HCT116 (cell line): ENCODE measurements around the gene PTPN2. TPM values are rescaled to one million over a fixed set of nuclear protein-coding genes. Genes with fewer than 3 reads are reported as not detected.
"Not testable (repeated sequence)": the region's sequence is repeated elsewhere in the genome, so short reads cannot be mapped to it uniquely, and the experiment has no call there.

ENCODE experiments used
- ATAC-seq: fragments of 200-7000 bp; cut with Tn5 transposase; 2 replicates; pipeline ENCODE4 v1.9.1; 2020; ENCODE audit warnings: mild to moderate bottlenecking, moderate library complexity
- BruUV-seq: library from RNA; stranded (reverse); fragments of 400-500 nt; replicated peaks from 2 replicates; lab custom pipeline; 2021; lab: Mats Ljungman, UMichigan
- CTCF ChIA-PET: fragments of 300-600 bp; sonication (Branson Sonifier 250); formaldehyde crosslinking; loops from one replicate; lab custom pipeline; 2021; ENCODE audit warnings: antibody characterized with exemption; lab: Charles Lee
- POLR2A ChIA-PET: fragments of 300-600, 350-600 bp; sonication (Branson Sonifier 250); formaldehyde crosslinking; loops from one replicate; lab custom pipeline; 2021; ENCODE audit warnings: antibody characterized with exemption; lab: Charles Lee
- RAD21 ChIA-PET, 2 experiments: fragments of 300-600 bp; sonication (Branson Sonifier 250); formaldehyde crosslinking; loops; one replicate each; lab custom pipeline; 2023; ENCODE audit warnings: low total read pairs in 2 of 2; ENCODE audit not compliant: uncharacterized antibody in 2 of 2, unreplicated experiment in 2 of 2, low non-redundant PET in 1 of 2; lab: Charles Lee
- DNase-seq: peaks from one replicate; pipeline ENCODE4 v3.0.0-alpha.2; 2010; ENCODE audit warnings: low read depth, low spot score
- H2AFZ ChIP-seq: fragments of 200-600 bp; shearing (Covaris generic), sonication (generic); 2 replicates; pipeline ENCODE4 v1.6.1; 2017; ENCODE audit warnings: low read depth, mixed run types, mixed read lengths, antibody characterized with exemption, low read length; ENCODE audit not compliant: poor library complexity, severe bottlenecking
- H3K27ac ChIP-seq: 2 replicates; pipeline ENCODE4 v1.5.1; 2012; ENCODE audit warnings: low read depth, low read length
- H3K27me3 ChIP-seq: fragments of 200-600 bp; sonication (generic); 2 replicates; pipeline ENCODE4 v1.6.1; 2016; ENCODE audit warnings: mixed run types, low read length, mixed read lengths; ENCODE audit not compliant: insufficient read depth
- H3K36me3 ChIP-seq, 2 experiments: fragments of 200-500 bp in 1 of 2; fragments of 200-600 bp in 1 of 2; sonication (Bioruptor generic) in 1 of 2; sonication (generic) in 1 of 2; 2 replicates each; pipeline versions ENCODE4 v1.5.1 to v1.6.1; 2014 to 2016; ENCODE audit warnings: low read length in 2 of 2, inconsistent platforms in 1 of 2, mixed read lengths in 1 of 2, mixed run types in 1 of 2; ENCODE audit not compliant: insufficient read depth in 2 of 2, control insufficient read depth in 1 of 2
- H3K4me1 ChIP-seq, 2 experiments: fragments of 200-600 bp in 1 of 2; sonication (generic) in 1 of 2; 2 replicates each; pipeline versions ENCODE4 v1.5.1 to v1.6.1; 2012 to 2017; ENCODE audit warnings: low read length in 2 of 2, inconsistent platforms in 1 of 2, mild to moderate bottlenecking in 1 of 2, mixed read lengths in 1 of 2, mixed run types in 1 of 2, moderate library complexity in 1 of 2; ENCODE audit not compliant: insufficient read depth in 2 of 2, control insufficient read depth in 1 of 2
- H3K4me2 ChIP-seq: fragments of 200-600 bp; sonication (generic); 2 replicates; pipeline ENCODE4 v1.6.1; 2017; ENCODE audit warnings: mixed run types, low read length, mixed read lengths
- H3K4me3 ChIP-seq, 2 experiments: fragments of 200-600 bp in 1 of 2; sonication (generic) in 1 of 2; replicated peaks in 1 of 2; 2 replicates each; pipeline ENCODE4 v1.5.1; 2011 to 2016; ENCODE audit warnings: low read length in 2 of 2, control low read depth in 1 of 2, low read depth in 1 of 2, mild to moderate bottlenecking in 1 of 2, mixed read lengths in 1 of 2, mixed run types in 1 of 2
- H3K79me2 ChIP-seq: fragments of 200-600 bp; sonication (generic); 2 replicates; pipeline ENCODE4 v1.6.1; 2017; ENCODE audit warnings: mild to moderate bottlenecking, mixed run types, low read length, moderate library complexity, mixed read lengths; ENCODE audit not compliant: insufficient read depth
- H3K9ac ChIP-seq: fragments of 200-600 bp; sonication (generic); 2 replicates; pipeline ENCODE4 v1.6.1; 2016; ENCODE audit warnings: low read length, mixed read lengths
- H3K9me2 ChIP-seq: fragments of 200-600 bp; sonication (generic), shearing (Covaris generic); 2 replicates; pipeline ENCODE4 v1.6.1; 2017; ENCODE audit warnings: mixed run types, mild to moderate bottlenecking, moderate library complexity; ENCODE audit not compliant: insufficient read depth
- H3K9me3 ChIP-seq, 2 experiments: fragments of 200-500 bp in 1 of 2; fragments of 200-600 bp in 1 of 2; sonication (Bioruptor generic) in 1 of 2; sonication (generic) in 1 of 2; 2 replicates each; pipeline ENCODE4 v1.6.1; 2014 to 2017; ENCODE audit warnings: low read length in 2 of 2, mixed read lengths in 2 of 2, inconsistent platforms in 1 of 2, low read depth in 1 of 2, mild to moderate bottlenecking in 1 of 2, mixed run types in 1 of 2, moderate library complexity in 1 of 2; ENCODE audit not compliant: control insufficient read depth in 1 of 2, insufficient read depth in 1 of 2
- H4K20me1 ChIP-seq: fragments of 200-600 bp; sonication (generic), shearing (Covaris generic); 2 replicates; pipeline ENCODE4 v1.6.1; 2017; ENCODE audit warnings: mixed run types, mild to moderate bottlenecking, moderate library complexity; ENCODE audit not compliant: insufficient read depth
- CBX3 ChIP-seq: IDR thresholded peaks from 2 replicates; pipeline ENCODE4 v1.6.1; 2012; ENCODE audit warnings: low read depth
- EGR1 ChIP-seq: IDR thresholded peaks from 2 replicates; pipeline ENCODE4 v1.6.1; 2012; ENCODE audit warnings: low read depth
- JUND ChIP-seq: IDR thresholded peaks from 2 replicates; pipeline ENCODE4 v1.6.1; 2012
- SIN3A ChIP-seq: IDR thresholded peaks from 2 replicates; pipeline ENCODE4 v1.6.1; 2012; ENCODE audit warnings: low read depth
- YY1 ChIP-seq: IDR thresholded peaks from 2 replicates; pipeline ENCODE4 v1.6.1; 2011; ENCODE audit warnings: low read length, low read depth, moderate library complexity, mild to moderate bottlenecking; ENCODE audit not compliant: insufficient replicate concordance; ENCODE audit errors: extremely low read depth
- ZFX ChIP-seq: fragments of 450-650 bp; IDR thresholded peaks from 2 replicates; pipeline ENCODE4 v1.6.1; 2017
- intact Hi-C: fragments of 100-400 bp; cut with micrococcal nuclease; formaldehyde crosslinking; loops from 2 replicates; pipeline ENCODE4 v1.10.0; 2022
- total RNA-seq: library from RNA; stranded (reverse); gene quantifications from one replicate; pipeline ENCODE4 v1.2.1, GENCODE V29; 2021; ENCODE audit not compliant: unreplicated experiment
- TF ChIP-seq, protein P1 (sequence below): IDR thresholded peaks from 2 replicates; pipeline ENCODE4 v1.6.1; 2012

Gene PTPN2
- total RNA-seq, 1 experiment from 2014 or later, result 50.3 TPM

DNA sequence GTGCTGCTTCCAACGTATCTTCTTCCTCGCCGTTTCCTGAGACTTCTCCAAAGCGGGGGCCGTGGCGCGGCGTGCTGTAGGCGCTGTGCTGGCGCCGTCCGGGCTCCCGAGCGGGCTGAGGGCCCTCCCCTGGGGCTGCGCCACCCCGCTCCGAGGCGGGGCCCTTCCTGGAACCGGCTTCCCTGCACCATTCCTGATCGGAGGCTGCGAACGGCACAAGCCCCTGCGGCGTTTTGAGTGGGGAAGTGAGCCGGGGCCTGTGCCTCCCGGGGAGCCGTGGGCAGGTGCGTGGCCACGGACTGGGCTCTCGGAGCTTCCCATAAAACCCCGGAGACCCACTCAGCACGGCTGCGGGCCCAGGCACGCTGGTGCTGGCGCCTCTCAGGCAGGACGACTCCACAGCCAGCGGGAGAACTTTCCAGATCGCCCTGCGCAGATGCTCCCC, 106.5 kb downstream of the PTPN2 start:
- ChIA-PET RAD21 (no interaction called here), CTCF (interaction anchor here (0.6 kb wide), 1 partner anchor 808 kb away, joined by 3 read pairs; no protein-coding TSS in a partner anchor), POLR2A (no interaction called here)
- H3K27me3 ChIP-seq, result no peaks in the 10 kb centered on the region
- H4K20me1 ChIP-seq, result no peaks in the 10 kb centered on the region
- intact Hi-C loops, result no loop called here
- H3K4me1 ChIP-seq, result no peaks in the 10 kb centered on the region
- no peak for DNase-seq
- no TSS peak for BruUV-seq
- H3K4me2 ChIP-seq, result no peak overlapping the region
- no peak overlapping the region for H2AFZ ChIP-seq
- TF ChIP-seq JUND (no peak), SIN3A (no peak)
- TF ChIP-seq, protein P1, sequence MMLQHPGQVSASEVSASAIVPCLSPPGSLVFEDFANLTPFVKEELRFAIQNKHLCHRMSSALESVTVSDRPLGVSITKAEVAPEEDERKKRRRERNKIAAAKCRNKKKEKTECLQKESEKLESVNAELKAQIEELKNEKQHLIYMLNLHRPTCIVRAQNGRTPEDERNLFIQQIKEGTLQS, result no peak
- no peak overlapping the region for H3K27ac ChIP-seq
- no peaks in the 10 kb centered on the region for H3K36me3 ChIP-seq
- H3K4me3 ChIP-seq, result no peak overlapping the region
- no peaks in the 10 kb centered on the region for H3K9me3 ChIP-seq
- ATAC-seq, result no peak
- no peaks in the 10 kb centered on the region for H3K79me2 ChIP-seq
- H3K9me2 ChIP-seq, result no peaks in the 10 kb centered on the region
- H3K9ac ChIP-seq, result no peak overlapping the region

DNA sequence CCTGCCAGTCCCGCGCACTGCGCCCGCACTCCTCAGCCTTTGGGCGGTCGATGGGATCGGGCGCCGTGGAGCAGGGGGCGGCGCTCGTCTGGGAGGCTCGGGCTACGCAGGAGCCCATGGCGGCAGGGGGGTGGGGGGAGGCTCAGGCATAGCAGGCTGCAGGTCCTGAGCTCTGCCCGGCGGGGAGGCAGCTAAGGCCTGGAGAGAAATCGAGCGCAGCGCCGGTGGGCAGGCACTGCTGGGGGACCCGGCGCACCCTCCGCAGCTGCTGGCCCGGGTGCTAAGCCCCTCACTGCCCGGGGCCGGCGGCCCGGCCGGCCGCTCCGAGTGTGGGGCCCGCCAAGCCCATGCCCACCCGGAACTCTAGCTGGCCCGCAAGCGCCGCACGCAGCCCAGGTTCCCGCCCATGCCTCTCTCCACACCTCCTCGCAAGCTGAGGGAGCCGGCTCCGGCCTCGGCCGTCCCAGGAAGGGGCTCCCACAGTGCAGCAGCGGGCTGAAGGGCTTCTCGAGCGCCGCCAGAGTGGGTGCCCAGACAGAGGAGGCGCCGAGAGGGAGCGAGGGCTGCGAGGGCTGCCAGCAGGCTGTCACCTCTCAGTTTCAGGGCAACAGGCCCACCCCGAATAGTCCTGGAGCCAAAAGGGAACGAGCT, 107.1 kb downstream of the PTPN2 start:
- ChIA-PET POLR2A (no interaction called here), RAD21 (no interaction called here), CTCF (no interaction called here)
- no peaks in the 10 kb centered on the region for H3K4me1 ChIP-seq
- no peak overlapping the region for H2AFZ ChIP-seq
- H3K9me3 ChIP-seq, result no peaks in the 10 kb centered on the region
- BruUV-seq, result no TSS peak
- intact Hi-C loops, result no loop called here
- DNase-seq, result no peak
- no peak overlapping the region for H3K9ac ChIP-seq
- H3K79me2 ChIP-seq, result no peaks in the 10 kb centered on the region
- H3K27me3 ChIP-seq, result no peaks in the 10 kb centered on the region
- no peak overlapping the region for H3K4me2 ChIP-seq
- H3K4me3 ChIP-seq, result no peak overlapping the region
- H3K36me3 ChIP-seq, result no peaks in the 10 kb centered on the region
- H3K9me2 ChIP-seq, result no peaks in the 10 kb centered on the region
- H3K27ac ChIP-seq, result no peak overlapping the region
- H4K20me1 ChIP-seq, result no peaks in the 10 kb centered on the region
- ATAC-seq, result no peak
- TF ChIP-seq EGR1, result no peak
- no peak for TF ChIP-seq YY1
- TF ChIP-seq CBX3, result no peak
- TF ChIP-seq ZFX, result no peak
- no peak for TF ChIP-seq SIN3A

DNA sequence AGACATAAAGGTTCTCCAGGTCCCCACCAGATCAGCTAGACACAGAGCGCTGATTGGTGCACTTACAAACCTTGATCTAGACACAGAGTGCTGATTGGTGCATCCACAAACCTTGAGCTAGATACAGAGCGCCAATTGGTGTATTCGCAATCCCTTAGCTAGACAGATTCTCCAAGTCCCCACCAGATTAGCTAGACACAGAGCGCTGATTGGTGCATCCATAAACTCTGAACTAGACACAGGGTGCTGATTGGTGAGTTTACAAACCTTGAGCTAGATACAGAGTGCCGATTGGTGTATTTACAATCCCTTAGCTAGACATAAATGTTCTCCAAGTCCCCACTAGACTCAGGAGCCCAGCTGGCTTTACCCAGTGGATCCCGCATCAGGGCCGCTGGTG, 107.6 kb downstream of the PTPN2 start:
- H4K20me1 ChIP-seq, DNase-seq, H3K79me2 ChIP-seq, H3K9me2 ChIP-seq, intact Hi-C loops, H3K4me2 ChIP-seq, H2AFZ ChIP-seq, ATAC-seq, H3K27me3 ChIP-seq, H3K4me1 ChIP-seq, H3K36me3 ChIP-seq, POLR2A ChIA-PET, BruUV-seq, RAD21 ChIA-PET, CTCF ChIA-PET, H3K27ac ChIP-seq, H3K4me3 ChIP-seq, H3K9ac ChIP-seq, H3K9me3 ChIP-seq: not testable (repeated sequence)
